ENCODE data around the gene CDH23.

GRCh38 chr10:71567006-71567405 is 170.3 kb downstream of the CDH23 start:
- TF ChIP-seq CTCF (conservative IDR thresholded peaks at IDR 0.05), result no peak
- TF ChIP-seq EZH2 (IDR thresholded peaks at IDR 0.05; ENCODE audit: low read depth), result no peak
